Measurements from ENCODE around the gene SLC7A9.
"Not testable (repeated sequence)": the region's sequence is repeated elsewhere in the genome, so short reads cannot be mapped to it uniquely, and the experiment has no call there.

SLC7A9 gene

GRCh38 chr19:32869369-32869965 is at the start of gene SLC7A9:
Gene SLC7A9, minus strand, starts transcription at chr19:32869767. Its CDS starts 1,233 bp downstream, at chr19:32868534.
- DNase-seq: no peak

- DNase-seq: no peak
Observed at GRCh38 chr19:32919365-32919764, 49.8 kb upstream of the SLC7A9 start.

GRCh38 chr19:32917616-32917996 is 48.0 kb upstream of the SLC7A9 start:
- no peak for DNase-seq

- DNase-seq: no peak
Observed at GRCh38 chr19:32916969-32917615, 47.5 kb upstream of the SLC7A9 start.

GRCh38 chr19:32914879-32915660 is 45.5 kb upstream of the SLC7A9 start:
- no peak for DNase-seq

GRCh38 chr19:32911467-32911866 is 41.9 kb upstream of the SLC7A9 start:
- no peak for DNase-seq

- no peak for DNase-seq
Observed at GRCh38 chr19:32910874-32911273, 41.3 kb upstream of the SLC7A9 start.

- no peak for DNase-seq
Observed at GRCh38 chr19:32910094-32910493, 40.5 kb upstream of the SLC7A9 start.

GRCh38 chr19:32909257-32909656 is 39.7 kb upstream of the SLC7A9 start:
- no peak for DNase-seq

- no peak for DNase-seq
Observed at GRCh38 chr19:32908641-32909190, 39.1 kb upstream of the SLC7A9 start.

- no peak for DNase-seq
Observed at GRCh38 chr19:32902448-32902847, 32.9 kb upstream of the SLC7A9 start.

- DNase-seq: no peak
Observed at GRCh38 chr19:32901504-32902161, 32.1 kb upstream of the SLC7A9 start.

- no peak for DNase-seq
Observed at GRCh38 chr19:32896516-32897214, 27.1 kb upstream of the SLC7A9 start.

- DNase-seq: no peak
Observed at GRCh38 chr19:32895384-32895783, 25.8 kb upstream of the SLC7A9 start.

GRCh38 chr19:32891609-32892008 is 22.0 kb upstream of the SLC7A9 start:
- no peak for DNase-seq

GRCh38 chr19:32890841-32891240 is 21.3 kb upstream of the SLC7A9 start:
- no peak for DNase-seq

GRCh38 chr19:32890326-32890725 is 20.8 kb upstream of the SLC7A9 start:
- DNase-seq: no peak

- no peak for DNase-seq
Observed at GRCh38 chr19:32889137-32889934, 19.8 kb upstream of the SLC7A9 start.

- no peak for DNase-seq
Observed at GRCh38 chr19:32887572-32888215, 18.1 kb upstream of the SLC7A9 start.

- no peak for DNase-seq
Observed at GRCh38 chr19:32886241-32886640, 16.7 kb upstream of the SLC7A9 start.

- not testable (repeated sequence) for DNase-seq
Observed at GRCh38 chr19:32885255-32885654, 15.7 kb upstream of the SLC7A9 start.
